C4-2B (cell line): ENCODE data around the gene HECW1.
A peak's percentile ranks its signal among the peaks of the same experiment; 100 is the strongest.
"Not testable (repeated sequence)": the region's sequence is repeated elsewhere in the genome, so short reads cannot be mapped to it uniquely, and the experiment has no call there.

Experiments
- H3K27ac ChIP-seq: fragments of 450-650 bp; 2 replicates; pipeline ENCODE4 v1.5.1; 2017
- ZFX ChIP-seq: fragments of 450-650 bp; IDR thresholded peaks from 2 replicates; pipeline ENCODE4 v1.6.1; 2017
- TF ChIP-seq, protein P1 (sequence below): fragments of 450-650 bp; conservative IDR thresholded peaks from 2 replicates; pipeline ENCODE4 v1.5.1; 2017; ENCODE audit warnings: mild to moderate bottlenecking

HECW1 gene

DNA sequence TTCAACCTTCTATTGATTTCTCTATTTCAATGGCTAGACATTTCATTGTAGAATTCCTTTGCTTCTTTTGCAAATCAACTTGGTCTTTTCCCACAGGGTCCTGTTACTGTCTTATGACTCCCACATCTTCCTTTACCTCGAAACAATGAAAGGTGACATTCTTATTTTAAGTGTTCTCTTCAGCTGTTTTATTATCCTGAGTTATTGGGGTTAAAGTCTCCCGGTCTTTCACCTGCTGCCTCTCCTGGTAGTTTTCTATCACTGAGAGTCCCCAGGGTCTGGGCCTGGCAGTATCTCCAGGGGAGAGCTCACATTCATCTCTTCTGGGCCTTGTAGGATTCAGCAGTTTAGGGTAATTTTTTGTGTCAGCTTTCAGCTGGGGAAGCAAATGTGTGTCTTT lies 95.8 kb downstream of the HECW1 start:
- H3K27ac ChIP-seq = no peak overlapping the region
- TF ChIP-seq, protein P1, sequence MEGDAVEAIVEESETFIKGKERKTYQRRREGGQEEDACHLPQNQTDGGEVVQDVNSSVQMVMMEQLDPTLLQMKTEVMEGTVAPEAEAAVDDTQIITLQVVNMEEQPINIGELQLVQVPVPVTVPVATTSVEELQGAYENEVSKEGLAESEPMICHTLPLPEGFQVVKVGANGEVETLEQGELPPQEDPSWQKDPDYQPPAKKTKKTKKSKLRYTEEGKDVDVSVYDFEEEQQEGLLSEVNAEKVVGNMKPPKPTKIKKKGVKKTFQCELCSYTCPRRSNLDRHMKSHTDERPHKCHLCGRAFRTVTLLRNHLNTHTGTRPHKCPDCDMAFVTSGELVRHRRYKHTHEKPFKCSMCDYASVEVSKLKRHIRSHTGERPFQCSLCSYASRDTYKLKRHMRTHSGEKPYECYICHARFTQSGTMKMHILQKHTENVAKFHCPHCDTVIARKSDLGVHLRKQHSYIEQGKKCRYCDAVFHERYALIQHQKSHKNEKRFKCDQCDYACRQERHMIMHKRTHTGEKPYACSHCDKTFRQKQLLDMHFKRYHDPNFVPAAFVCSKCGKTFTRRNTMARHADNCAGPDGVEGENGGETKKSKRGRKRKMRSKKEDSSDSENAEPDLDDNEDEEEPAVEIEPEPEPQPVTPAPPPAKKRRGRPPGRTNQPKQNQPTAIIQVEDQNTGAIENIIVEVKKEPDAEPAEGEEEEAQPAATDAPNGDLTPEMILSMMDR = no peak
- TF ChIP-seq ZFX = no peak

DNA sequence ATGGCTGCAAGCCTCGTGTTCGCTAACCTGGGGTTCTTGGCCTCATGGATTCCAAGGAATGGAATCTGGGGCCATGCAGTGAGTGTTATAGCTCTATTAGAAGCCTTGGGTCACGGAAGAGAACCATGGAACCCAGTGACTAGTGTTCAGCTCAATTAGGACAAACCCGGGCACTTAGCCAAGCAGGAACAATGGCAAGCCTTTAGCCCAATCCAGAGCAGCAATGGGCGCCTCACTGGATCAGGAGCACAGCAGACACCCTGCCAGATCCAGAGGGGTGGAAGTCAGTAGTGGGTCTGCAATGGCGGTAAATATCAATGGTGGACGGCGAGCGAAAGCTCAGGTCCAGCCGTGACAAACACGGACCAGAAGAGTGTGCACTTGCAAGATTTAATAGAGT lies 98.1 kb downstream of the HECW1 start:
- not testable (repeated sequence) for H3K27ac ChIP-seq

DNA sequence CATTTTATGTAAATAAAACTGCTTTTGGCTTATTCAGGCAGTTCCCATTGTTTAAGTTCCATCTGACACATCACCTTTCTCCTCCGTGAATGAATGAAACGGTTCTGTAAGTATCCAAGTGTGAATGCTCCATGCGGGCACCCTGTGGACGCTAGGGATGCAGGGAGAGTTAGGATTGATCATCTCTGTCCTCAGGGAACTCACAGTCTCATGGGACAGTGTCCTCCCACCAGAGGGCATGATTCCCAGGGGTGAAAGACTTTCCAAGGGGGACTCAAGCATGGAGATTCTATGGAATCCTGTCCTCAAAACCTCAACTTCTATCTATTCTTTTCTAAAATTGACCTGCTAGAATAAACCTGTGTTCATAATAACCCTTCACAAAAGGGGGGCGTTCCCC lies 98.8 kb downstream of the HECW1 start:
- TF ChIP-seq, protein P1 = peak; percentile 18
- TF ChIP-seq ZFX = no peak
- H3K27ac ChIP-seq = no peak overlapping the region

DNA sequence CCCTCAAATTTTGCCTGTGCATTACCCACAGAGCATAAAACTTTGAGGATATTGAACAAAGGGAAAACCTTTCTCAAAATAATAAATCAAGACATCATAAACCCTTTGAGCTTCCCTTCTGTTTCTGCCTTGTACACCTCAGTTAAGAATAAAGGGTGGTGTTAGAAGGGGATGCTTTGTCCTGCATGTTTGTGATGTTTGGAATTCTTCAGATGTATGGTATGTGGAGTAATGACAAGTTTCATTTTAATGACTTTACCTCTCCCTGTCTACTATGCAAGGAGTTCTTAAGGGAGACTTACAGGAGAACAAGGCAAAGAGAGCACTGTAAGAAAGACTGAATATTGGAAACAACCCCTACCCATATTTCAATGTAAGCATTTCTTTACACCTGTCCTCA lies 99.2 kb downstream of the HECW1 start:
- H3K27ac ChIP-seq = no peak overlapping the region
- no peak for TF ChIP-seq ZFX
- TF ChIP-seq, protein P1 = no peak; the same call in 1 of the 2 replicates

DNA sequence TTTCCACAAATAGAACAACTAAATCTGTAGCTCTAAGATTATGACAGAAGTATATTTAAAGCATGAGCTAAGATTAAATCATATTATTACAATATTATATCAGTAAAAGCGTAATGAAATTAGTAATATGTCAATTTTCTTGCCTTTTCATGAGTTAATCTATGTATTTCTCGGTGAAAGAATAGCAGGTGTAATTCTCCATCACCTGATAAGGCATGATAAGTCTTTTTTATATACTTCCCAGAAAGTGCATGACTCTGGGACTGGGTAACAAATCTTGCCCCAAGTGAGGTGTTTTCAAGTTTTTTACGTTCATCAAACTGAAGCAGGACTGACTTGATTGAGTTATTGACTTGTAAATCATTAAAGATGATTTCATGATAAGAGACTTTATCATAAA lies 100.5 kb downstream of the HECW1 start:
- no peak overlapping the region for H3K27ac ChIP-seq
- TF ChIP-seq, protein P1 = no peak
- no peak for TF ChIP-seq ZFX

DNA sequence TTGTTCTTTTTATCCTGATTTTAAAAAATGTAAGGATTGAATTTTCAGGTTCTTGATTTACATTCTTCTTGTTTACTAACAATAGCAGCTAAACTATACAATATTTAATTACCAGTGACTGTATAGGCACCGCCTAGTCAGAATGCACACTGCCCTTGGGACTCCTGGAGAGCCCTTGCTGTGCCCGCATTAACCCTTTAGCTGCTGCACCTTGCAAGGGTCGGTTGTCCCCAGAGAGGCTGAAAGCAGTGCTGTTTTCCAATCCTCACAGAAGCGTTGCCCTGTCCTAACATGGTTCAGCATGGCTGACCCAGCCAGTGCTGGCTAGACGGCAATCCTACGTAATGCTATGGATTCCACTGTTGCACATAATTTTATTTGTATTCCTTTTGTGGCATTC lies 102.6 kb downstream of the HECW1 start:
- H3K27ac ChIP-seq = no peak overlapping the region
- TF ChIP-seq ZFX = no peak
- TF ChIP-seq, protein P1 = no peak

DNA sequence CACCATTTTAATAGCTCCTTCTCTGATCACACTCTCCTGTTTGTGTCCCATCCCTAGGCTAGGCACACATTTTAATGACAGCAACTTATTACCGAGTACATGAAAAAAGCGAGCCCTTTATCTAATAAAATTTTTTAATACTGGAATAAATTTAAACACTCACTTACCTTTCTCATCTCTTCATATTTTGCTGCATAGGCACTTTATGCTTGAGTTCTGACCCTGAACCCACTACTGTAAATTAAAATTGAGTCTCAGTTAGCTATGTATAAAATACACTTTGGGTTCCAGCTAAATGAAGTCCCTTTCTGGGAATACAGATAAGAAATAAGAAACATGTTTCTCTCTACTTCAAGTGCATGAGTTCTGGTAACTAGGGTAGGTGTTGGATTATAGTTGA lies 104.6 kb downstream of the HECW1 start:
- TF ChIP-seq ZFX = no peak
- TF ChIP-seq, protein P1 = no peak
- no peak overlapping the region for H3K27ac ChIP-seq

DNA sequence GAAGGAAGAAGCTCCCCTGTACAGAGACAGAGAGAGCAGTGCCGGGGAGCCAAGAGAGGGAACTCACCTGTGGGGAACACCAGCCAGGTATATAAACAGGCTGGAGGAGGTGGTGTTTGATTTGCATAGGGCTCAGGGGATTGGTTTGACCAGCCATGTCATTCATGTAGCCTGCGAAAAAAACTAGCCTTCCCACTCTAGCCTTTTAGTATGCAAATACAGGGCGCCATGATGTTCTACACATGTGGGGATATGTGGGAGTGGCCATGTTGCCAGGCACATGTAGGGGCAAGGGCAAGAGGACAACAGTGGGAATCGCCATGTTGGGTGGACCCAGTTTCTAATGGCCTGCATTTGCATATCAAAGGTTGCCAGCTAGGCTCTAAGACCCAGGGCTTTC lies 106.5 kb downstream of the HECW1 start:
- not testable (repeated sequence) for H3K27ac ChIP-seq

DNA sequence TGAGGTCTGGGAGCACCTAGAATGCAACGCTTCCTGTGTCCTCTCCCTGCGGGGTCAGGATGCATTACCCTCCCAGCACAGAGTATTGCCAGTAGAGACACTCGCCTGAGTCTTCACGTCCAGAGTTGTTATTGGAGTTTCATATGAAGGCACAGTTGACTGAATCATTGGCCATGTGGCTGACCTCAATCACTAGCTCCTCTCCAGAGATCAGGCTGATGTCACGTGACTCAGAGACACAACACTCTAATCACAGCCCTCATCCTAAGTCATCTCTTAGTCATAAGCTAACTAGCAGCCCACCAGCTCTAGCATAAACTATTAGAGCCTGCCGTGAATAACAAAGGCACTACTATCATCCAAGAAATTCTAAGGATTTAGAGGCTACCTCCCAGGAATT lies 107.8 kb downstream of the HECW1 start:
- H3K27ac ChIP-seq = no peak overlapping the region
- no peak for TF ChIP-seq ZFX
- TF ChIP-seq, protein P1 = no peak
